AG08395 (cell line): Measurements from ENCODE around the gene ZEB2.

Source experiments
- DNase-seq: peaks from one replicate; pipeline ENCODE4 v3.0.0; 2012; ENCODE audit warnings: mixed read lengths, low spot score

The ZEB2 gene

DNA sequence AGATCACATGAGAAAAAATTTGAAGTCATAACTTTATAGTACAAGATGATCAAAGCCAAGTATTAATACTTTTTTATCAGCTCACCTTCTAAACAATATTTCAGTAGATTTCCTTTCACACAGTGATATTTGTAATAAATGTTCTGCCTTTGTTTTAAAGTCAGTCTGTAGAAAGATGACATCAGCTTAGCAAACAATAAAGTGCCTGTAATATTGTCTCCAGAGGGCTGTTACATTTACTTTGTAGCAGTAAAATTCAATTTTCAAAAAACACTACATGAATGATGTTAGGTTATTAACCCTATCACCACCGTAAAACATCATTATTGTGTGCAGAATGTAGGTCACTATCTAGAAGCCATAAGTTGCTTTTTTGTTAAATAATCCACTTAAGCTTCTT, 49.6 kb downstream of the ZEB2 start:
- DNase-seq = no peak

- DNase-seq = no peak
Measured at GRCh38 chr2:144469798-144470197, 50.1 kb downstream of the ZEB2 start.

GRCh38 chr2:144468823-144469595, 50.9 kb downstream of the ZEB2 start:
- DNase-seq = no peak

DNA sequence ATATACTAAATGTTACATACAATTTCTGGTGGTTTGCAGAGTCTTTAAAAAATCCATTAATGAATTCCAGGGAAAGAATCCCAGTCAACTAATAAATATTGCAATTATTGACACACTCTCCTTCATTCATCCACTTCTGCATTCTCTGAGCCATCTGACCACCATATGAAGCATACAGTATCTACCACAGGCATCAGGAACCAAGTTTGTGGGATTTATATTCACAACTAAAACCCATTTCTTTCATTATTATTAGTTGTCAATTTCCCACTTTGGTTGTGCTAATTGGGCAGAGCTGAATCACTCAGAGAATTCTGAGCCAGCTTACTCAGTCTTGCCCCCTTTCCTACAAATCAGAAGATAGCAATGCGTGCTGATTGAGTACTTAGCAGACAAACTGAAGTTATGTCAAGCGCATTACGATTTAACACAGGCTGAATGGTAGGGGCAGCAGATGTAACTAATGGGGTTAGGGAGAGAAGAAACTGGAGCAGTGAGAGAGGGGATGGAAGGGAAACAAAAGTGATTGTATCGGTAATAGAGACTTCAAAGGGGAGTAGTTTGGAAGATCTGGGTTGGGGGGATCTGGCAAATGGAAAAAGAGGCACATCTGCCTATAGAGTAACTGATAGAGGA, 52.3 kb downstream of the ZEB2 start:
- no peak for DNase-seq

GRCh38 chr2:144466637-144467036, 53.3 kb downstream of the ZEB2 start:
- DNase-seq = no peak

DNA sequence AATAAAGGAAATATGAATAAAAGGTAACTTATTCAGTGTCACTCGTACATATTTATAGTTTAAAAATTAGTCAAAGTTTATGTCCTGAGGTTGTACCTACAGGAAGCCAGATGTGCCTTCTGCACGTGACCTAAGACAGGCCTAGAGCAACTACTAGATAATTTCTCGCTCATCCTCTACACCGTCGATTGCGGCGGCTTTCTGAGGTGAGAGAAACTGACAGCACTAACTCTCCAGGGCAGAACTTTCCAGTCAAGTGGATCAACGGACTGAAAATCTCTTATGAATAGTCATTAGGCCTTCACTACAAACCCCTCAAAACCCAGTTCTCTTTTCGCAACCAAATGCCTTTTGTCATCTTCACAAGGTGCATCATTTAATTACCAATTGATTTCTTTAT, 54.2 kb downstream of the ZEB2 start:
- DNase-seq = no peak

DNA sequence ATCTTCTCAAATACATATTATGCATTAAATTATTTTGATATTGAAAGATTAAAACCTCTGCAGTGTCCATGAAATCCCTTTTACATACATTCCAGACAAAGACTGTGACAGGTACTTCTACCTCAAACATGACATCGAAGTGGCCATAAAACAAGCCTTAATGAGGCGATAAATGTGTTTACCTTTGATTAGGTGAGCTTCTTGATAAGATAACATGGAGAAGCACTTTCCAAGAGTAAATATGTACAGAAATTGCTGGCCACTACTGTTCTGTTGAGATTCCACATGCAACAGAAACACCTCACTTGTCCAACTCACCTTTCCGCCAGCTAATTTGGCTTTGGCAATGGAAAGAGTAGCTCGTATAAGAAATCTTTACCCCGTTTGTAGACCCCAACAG, 55.2 kb downstream of the ZEB2 start:
- no peak for DNase-seq

- DNase-seq = no peak
Measured at GRCh38 chr2:144463266-144463665, 56.7 kb downstream of the ZEB2 start.

DNA sequence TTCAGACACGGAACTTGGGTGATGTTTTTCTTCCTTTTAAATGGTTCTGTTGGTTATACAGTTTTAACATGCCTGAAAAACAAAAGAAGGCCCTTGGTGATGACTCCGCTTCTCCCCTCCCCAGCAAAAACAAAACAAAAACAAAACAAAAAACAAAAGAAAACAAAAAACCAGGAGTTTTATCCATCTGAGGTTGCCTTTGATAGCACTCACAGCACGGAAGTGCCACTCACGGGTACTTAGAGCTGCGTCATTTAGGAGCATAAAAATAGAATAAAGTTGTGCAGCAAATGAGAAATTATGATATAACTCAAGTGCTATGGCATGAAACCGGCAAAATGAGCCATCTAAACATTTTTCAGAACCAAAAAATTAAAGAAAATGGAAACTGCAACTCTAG, 57.7 kb downstream of the ZEB2 start:
- DNase-seq = no peak

DNA sequence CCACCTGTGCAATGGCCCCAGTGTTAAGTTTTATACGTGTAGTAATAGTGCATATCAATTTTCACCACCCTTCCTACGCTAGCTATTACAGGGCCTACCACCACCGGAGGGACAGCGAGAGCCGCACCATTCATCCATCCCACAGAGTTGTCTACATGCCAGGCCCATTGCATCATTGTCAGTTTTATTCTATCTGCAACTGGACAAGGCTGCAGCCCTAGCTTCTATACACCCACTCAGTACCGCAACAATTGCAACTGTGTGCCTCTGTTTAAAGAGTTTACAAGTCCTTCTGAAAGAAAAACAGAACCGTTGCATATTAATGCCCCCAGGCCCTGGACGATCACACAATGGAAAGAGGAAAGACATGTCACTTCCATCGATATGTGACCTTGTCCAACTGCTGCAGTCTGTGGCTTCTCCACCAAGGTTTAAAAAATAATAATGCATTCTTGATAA, 58.6 kb downstream of the ZEB2 start:
- DNase-seq = peak; percentile 57

DNA sequence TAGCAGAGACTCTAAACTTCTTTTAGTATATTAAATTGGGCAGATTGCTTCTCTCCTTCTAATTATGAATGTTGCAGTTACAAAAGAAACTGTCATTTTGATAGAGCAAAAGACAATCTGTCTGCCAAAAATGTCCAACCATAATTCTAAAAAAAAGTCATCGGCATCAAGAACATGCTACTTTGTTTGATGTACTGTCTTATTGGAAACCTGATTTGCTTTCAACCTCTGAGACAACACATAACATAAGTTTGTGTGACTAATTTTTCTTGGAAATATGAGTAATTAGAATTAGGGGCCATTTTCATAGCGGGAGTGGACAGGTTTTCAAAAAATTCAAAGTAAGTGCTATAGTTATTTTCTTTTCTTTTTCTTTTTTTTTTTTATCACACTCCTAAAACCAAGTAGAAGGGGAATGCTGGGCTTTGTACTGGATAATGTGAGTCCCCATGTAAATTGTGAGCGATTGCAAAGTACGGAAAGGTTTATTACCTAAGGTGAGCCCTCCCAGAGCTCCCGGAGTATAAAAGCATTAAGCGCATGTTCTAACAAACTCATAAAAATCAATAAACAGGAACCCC, 59.1 kb downstream of the ZEB2 start:
- no peak for DNase-seq

DNA sequence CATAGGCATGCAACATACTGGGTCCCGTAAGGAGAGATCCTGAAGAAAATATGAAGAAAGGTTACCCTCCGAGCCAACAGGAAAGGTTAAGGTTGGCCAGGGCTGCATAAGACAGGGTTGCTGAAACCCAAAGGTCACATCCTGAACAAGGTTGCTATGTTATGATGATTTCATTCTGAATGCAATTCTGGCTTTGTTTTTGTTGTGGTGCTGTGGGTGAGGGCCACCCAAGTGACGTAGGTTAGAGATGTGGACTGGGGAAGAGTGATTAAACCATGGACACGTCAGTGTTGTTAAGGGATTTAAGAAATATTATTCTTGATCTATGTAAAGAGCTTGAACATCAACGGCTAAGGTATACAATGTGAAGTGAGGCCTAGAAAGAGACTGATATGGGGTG, 60.0 kb downstream of the ZEB2 start:
- peak; percentile 48 for DNase-seq

- no peak for DNase-seq
Measured at GRCh38 chr2:144459286-144459685, 60.6 kb downstream of the ZEB2 start.

- DNase-seq = no peak
Measured at GRCh38 chr2:144458541-144458940, 61.4 kb downstream of the ZEB2 start.

DNA sequence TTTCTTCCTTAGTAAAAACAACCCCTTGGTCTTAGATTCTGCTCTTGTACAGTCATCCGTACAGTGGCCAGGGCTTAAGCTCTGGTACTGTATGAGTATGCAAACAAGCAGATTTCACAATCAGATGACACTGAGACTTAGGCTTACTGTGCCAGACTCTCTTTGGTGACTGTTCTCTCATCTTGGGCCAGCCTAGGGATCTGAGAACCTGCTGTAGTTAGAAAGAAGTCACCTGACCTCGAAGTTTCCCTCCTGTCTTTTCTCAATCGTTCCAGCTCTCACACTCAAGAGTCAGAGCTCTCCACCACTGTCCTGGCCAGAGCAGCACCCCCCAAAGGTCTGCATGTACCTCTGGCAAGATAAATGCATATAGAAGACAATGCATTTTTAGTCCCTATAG, 63.2 kb downstream of the ZEB2 start:
- DNase-seq = peak; percentile 87

DNA sequence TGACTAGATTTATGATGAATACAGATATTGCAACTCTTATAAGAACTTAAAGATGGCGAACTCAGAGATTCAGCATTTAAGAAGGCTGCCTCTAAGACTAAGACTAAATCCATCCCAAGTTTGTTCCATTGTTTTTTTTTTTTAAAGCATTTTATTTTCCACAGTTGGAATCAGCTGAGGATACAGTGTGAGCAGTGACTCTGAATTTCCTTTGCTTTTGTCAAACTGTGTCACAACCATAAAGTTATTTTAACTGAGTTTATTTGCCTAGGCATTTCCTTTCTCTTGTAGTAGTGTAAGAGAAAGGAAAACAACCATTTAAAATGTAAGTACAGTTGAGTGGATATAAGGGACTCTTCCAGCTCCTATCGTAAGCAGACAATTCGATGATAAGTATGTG, 63.9 kb downstream of the ZEB2 start:
- no peak for DNase-seq

DNA sequence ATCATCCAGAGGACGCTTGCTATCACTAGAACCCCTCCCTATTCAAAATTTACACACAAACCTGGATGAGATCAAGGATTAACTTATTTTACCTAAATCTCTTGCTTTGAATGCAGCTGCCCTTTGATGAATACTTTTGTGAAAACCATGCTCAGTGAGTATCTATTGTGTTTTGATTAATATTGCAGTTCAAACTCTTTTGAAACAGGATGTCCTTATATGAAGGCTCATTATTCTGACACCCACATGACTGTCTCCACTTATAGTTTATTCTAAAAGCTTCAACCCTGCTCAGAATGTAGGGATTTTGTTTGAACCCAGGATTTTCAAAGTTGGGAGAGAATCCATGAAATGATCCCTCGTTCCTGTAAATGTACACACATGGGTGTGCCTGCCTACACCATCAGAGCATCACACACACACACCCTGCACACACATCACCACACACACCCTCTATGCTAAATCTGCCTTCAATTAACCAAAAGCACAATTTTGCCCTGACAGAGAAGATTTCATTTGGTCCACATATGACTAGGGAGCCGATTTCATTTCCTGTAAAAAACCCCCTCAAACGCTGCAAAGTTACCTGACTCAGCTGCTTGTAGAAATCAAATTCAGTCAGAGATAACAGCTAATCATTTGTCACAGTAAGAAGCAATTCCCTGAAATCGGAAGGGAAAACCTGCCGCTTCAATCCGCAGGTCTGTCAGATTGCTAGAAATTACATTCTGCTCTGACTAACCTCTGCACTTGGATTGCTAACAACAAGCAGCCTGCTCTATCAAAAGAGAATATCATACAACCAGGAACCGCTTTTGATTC, 65.2 kb downstream of the ZEB2 start:
- DNase-seq = no peak

GRCh38 chr2:144453486-144454158, 66.3 kb downstream of the ZEB2 start:
- peak; percentile 17 for DNase-seq

DNA sequence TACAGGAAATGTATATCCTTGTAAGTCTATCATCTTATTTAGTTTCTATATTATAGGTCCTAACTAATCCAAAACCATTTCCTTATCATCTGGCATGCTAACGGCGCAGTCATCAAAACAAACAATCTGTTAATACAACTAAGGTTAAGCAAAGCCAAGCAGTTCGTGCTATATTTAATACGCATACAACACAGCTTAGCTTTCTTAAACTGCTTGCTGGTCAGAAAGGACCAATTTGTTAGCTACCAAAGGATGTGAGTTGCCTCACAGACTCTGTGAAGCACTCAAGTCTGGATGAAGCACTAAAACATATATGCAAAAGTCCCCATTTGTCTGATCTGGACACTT, 67.0 kb downstream of the ZEB2 start:
- no peak for DNase-seq

GRCh38 chr2:144452169-144452988, 67.5 kb downstream of the ZEB2 start:
- DNase-seq = peak; percentile 44

GRCh38 chr2:144451443-144451842, 68.5 kb downstream of the ZEB2 start:
- DNase-seq = no peak
